NCI-H524 (cell line): ENCODE results near the gene PAX3.

Experiments used
- DNase-seq, 2 experiments: peaks; one replicate each; lab custom pipeline; 2025; lab: John Stamatoyannopoulos, UW

The PAX3 gene

DNA sequence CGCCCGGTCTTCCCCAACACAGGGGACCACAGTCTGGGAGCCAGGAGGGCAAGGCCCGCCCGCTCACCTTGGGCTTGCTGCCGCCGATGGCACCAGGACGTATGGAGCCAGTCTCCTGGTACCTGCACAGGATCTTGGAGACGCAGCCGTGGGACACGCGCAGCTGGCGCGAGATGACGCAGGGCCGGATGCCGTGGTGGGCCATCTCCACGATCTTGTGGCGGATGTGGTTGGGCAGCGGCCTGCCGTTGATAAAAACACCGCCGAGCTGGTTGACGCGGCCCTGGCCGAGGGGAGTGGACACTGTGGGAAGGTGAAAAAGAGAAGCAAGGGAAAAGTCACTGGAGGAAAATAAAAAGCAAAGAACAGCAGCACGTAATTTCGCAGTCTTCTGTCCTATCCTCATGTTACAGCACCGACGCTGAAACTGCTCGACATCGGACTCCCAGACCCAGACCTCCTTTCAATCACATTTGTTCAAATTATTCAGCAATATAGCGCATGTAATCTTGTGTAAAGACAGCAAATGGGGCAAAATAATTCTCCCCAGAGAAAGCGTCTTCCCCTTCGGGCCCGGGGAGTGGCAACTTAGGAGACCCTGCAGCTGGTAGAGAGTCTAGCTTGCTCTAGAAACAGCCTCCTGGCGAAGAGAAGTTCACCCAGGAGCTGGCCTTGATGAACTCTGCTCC is 1.7 kb downstream of the PAX3 start:
- no peak for DNase-seq

DNA sequence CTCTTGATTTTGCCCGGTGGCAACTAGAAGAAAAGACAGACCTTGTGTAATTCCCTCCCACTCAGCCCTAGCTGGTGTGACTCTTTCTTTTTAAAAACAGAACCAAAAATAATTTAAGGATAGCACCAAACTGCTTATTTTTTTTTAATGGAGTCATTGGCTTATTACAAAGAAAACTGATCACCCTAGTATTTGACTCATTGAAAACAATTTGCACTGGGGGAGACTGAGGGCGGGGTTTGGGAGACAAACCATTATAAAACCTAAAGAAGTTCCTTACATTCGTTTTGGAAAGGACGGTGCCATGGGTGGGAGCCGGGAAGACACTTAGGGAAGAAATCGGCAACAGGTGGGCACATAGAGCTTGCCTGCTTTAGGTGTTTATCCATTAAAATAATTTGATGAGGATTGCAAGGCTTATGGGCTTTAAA is 2.5 kb downstream of the PAX3 start:
- DNase-seq: no peak

DNA sequence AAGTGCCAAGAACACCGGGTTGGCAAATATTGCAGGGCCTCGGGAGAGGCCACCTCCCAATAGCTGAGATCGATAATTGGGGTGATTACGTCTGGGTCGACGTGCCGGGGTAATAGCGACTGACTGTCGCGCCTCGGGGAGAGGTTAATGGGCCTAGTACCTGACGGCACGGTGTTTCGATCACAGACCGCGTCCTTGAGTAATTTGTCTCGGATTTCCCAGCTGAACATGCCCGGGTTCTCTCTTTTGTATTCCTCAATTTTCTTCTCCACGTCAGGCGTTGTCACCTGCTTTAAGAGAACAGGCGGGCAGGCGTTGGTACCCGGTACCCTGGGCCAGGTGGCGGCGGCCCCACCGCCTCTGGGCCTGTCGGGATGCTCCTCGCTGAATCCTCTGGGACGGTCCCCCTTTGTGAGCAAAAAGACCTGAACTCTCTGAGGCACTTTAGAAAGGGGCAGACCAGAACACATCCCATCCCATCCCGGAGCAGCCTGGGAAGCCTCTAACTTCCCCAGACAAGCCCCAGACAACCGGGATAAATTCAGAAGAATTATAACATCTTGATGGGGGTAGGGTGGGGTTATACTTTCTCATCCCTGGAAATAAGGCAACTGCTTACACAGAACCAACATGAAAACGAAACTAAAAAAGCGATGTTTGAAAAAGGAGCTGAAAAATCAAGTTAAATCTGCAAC is 3.3 kb downstream of the PAX3 start:
- DNase-seq: no peak

DNA sequence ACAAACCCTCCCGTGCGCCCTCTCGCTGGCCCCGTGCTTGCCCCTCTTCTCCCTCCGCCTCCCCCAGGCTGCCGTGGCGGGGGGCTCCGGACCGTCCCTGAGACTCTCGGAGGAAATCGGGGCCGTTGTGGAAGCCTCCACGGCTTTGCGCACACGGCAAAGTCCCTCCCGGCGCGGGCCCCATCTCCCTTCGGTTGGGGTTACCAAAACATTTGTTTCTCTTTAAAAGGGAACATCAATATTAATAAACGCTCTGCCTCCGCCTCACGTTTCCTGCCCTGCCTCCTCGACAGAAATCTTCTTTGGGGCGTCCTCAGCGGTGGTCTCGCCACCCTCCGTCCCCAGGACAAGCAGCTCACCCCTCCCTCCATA is 3.8 kb downstream of the PAX3 start:
- DNase-seq: no peak

DNA sequence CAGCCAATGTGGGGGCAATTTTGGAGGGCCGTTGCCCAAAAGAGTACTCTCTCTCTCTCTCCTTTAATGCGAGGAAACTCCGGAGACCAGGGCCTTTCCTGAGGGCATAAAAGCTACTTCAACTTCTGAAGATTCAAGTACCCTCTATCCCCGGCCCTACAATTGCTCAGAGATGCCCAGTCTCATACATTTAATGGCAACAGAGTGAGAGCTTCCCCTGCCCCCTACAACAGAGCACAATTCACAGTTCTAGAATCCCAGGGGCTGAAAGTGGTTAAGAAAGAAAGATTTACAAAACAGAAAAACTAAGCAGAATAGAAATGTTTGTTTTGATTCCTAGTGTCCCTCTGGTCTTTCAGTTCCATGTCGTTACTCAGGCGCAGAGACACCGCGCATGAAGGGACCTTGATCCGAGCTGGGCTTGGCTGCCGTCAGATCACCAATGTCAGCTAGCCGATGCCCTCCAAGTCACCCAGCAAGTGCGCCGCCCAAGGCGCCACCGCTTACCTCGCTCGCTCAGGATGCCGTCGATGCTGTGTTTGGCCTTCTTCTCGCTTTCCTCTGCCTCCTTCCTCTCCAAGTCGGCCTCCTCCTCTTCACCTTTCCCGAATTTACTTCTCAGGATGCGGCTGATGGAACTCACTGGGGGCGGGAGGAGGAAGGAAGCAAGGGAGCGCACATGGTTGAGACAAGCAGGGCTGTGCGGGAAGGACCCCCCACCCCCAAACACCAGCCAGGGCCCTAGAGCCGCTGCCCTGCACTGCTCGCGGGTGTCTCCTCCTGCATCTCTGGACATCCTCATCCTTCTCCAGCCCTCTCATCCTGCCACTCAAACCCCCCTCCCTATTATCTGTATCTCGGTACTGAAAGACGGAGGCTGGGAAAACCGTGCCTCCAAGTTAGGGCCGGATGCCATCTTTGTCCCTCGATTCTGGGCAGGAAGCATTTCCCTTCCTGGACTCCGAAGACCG is 4.9 kb downstream of the PAX3 start:
- no peak for DNase-seq

DNA sequence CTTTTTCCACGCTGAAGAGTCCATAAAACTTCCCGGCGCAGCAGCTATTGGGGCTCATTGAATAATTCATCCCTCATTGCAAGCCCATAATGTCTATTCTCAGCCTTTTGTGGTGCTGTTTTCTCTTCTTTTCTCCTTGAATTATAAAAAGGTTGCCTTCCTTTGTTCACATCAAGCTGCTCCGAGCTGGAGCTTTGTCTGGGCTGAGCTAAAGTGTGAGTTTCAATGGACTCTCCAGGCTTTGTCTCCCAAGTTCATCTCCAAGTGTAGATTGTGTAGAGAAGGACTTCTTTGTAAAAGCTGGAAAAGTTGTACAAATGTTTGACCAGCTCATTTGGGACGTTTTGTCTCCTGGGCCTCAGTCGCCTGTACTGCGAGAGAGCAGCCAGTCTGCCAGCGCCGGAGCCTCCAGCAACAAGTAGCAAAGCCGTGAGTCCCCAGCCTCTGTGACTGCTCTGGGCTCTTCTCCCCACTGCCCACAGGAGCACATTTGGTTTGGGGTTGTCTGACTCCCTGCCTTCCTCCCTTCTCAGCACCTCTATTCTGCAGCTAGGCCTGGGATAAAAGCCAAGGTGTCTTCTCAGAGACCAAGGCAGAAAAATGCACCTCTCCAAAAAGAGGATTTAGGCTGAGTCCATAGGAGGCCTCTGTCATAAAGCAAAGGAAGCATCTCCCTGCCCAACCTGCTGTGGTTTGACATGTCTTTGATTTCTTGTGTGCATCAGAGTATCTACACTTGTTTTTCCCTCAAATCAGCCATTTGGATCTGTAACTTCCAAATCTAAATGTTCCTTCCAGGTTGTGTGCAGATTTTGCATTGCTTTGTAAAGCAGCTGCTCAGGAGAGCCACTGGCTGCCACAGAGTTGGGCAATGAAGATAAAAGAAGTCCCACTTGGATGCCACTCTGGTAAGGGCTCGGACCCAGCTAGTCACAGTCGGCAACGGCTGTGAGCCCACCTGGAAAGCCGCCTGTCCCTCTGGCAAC is 6.4 kb downstream of the PAX3 start:
- no peak for DNase-seq

DNA sequence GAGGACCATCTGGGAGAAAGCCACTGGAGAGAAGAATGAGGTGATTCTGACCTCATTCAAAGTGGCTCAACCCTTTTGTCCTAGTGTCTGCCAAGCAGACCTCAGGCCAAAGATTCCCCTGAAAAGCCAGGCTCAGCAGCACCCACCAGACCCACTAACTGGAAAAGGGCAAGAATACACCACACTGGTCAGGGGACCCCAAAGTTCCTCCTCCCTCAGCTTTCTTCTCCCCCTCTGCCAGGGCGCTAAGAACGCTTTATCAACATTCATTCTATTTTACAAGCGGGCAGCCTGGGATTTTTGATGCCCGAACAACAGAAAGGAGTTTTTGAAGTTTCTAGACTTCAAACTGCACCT is 7.3 kb downstream of the PAX3 start:
- DNase-seq: no peak

DNA sequence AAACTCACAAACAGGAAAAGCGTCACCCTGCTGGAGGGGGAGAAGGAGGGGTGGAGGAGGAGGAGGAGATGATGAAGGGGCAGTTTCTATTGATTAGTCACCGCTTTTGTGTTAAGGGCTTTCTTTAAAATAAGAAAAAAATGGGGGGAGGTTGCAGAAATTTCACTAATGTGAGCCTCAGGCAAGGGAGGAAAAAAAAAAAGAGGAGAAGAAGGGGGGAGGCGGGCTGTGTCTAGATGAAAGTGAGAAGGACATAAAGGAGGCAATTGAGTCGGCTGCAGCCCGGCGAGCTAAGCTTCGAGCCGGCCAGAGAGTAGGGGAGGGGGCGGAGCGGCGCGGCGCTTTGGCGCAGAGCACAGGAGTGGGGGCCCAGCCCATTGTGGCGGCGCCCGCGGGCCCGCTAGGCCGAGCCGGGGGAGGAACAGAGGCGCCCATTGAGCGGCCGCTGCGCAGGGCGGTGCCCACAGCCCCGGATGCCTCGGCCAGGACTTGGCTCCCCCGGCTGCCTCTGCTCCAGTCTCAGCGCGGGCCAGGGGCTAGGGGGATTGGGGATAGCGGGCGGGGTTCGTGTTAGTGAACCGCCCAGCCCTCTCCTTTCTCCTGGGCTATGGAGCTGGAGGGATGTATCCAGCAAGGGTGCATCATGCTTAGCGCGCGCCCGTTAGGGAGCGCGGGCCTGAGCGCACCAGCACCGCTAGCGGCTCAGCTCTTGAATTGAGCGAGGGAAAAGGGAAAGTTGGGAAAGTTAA is 7.9 kb downstream of the PAX3 start:
- peak; percentile 68 to 75 for DNase-seq

DNA sequence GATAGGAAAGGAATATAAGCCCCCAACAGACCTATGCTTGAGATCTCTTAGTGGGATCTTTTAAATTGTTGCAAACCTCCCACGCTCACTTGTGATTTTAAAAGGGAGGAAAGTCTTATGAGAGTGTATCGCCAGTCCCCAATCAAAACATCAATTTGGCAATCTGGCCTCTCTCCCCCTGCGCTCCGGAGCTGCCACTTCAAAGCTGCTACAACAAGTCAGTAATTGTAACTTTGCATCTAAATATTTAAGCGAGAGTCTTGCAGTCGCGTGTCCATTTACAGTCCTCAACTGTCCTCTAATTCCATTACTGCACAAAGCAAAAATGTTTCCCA is 8.4 kb downstream of the PAX3 start:
- no peak for DNase-seq

DNA sequence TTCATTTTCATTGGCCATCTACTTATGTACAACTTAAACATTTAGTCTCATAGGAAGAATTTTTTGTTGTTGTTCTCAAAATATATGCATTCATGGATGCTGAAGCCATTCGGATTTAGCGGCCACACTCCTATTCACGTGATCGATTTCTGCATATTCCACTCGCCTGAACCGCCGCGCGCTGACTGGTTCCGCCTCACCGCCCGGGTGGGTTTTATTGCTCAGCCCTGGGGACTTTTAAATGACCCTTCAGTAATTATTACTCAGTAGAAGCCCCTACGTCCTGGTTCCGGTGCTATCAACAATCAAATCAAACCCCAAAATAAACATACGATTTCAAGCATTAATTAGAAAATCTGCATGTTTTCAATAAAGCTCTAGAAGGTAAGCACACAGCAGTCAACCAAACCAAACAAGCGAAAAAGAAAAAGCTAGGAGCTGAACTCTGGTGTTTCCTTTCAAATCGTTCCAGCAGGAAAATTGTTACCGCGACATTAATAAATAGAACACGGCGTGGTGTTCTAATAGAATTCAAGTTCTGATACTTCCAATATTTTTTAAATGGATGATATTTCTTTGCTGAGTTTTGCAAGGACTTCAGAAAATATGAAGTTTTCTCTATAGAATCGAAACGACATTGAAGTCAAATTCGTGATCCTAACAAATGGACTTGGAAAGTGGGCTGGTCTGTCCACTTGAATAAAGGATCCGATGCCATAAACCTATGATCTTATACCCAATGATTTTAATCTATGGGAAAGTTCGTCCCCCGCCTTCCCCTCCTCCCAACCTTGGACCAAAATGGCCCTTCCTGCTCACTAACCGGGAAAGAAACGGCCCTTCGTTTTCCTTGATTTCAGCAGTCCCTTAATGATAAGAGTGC is 9.3 kb downstream of the PAX3 start:
- DNase-seq: no peak

DNA sequence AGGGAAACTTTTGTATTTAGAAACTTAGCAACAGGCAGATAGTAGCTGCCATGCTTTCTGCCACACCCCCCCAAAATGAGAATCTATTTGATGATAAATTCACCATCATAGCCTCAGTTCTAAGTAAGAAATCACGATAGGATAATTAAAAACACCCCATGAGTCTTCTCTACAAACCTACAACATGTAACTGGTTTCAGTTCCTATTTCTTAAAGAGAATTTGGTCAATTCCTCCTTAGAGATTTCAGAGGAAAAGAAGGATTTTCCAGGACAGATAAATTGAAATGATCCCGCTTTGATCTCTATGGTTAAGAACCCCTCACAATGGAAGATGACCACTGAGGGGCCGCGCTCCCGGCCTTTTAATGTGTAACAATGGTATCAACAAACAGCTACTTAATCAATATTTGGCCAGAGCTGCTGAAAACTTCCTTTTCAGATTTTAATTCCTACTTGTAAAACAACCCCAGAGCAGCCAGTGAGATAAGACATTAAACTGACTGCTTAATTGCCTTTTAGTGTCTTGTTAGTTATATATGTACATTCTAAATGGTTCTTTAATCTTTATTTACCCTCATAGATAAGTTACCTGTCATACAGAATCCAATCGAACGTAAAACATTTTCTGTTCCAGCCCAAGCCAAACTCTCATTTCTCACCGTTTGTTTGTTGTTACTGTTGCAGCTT is 10.1 kb downstream of the PAX3 start:
- DNase-seq: no peak

DNA sequence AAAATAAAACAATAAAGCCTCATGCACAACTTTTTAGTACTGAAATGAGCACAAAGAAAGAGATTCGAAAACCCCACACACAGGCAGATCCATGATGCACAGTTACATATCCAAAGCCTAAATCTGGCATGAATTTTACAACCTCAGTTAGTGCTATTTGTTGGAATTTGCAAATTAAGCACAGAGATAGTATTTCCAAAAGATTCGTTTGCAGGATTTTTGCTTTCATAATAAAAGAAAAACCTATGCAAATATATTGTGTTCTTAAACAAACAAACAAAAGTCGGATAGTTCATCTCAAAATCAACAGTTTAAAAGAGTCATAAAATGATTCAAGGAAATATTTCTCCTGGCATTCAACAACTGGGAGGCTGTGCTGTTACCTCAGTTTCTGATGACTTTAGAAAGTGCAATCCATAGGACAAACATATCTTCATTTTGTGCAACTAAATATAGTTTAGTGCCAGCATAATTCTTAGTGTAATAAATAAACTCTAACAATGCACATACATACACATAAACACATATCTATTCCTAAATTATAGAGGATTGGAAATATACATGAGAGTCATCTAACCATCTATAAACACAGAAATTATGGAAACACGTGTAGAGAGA is 10.8 kb downstream of the PAX3 start:
- no peak for DNase-seq

DNA sequence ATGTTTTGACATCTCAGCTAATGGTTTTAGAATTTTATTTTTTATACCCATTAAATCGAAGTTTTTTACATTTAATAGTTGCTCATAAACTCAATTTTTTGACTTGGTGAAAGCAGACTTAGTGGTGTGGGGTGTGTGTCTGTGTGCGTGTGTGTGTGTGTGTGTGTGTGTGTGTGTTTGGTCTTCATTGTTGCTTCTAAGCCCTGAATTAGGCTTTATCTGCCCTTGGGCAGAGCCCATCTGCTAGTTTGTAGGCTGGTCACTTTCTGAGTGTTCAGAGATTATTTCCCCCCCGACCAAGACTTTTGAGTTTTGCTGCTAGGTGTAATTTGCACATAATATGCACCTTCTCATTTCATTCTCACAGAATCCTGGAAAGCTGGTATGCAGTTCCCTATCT is 14.3 kb downstream of the PAX3 start:
- DNase-seq: no peak

DNA sequence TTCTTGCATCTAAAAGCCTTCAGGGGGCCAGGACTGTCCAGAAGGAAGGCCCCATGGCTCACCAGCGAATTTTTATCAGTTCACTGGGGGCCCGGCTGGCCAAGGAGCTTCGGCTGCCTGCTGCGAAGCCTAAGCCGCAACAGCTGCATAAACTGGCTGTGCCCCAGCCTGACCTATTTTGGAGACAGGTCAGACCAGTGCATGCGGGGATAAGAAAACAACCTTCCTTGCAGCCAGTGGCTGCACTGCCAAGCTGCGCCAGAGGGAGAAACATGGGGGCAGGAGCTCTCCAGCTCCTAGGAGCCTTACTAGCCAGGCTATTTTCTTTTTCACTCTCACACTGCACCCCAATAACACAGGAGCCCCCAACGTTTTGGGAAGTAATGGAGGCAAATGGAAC is 15.2 kb downstream of the PAX3 start:
- no peak for DNase-seq

DNA sequence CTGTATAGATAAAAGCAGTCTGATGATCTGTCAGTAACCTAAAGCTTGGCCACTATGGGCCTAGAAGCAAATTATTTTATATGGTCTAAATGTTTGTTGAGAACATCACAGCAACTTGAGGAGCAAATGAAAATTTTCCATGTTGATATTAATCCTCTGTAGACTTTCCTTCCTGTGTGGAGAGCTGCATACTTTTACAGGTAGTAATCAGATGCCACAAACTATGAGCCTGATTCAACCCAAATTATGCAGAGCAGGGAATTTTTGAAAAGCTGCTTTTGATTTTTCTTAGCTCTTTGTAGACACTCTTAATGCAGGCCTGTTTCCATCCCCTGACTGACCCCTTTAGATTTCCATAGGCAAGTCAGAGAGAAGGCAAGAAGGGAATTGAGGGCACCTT is 17.3 kb downstream of the PAX3 start:
- no peak for DNase-seq

DNA sequence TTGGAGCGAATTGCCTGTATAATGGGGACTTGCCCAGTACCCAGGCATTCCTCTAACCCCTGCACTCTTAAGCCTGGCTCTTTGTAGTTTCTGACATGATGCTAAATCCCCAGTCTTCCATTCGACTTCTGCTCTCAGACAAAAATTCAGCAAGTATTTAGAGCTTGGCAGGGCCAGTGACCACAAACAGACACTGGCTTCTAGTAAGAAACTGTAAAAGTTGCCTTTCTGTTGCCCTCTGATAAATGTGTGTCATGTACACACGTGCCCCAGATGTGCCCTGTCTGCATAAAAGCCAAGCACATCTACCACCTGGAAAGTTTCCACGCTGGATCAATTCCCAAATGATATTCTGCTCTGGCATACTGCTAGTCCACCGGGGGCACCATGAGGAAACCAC is 18.0 kb downstream of the PAX3 start:
- no peak for DNase-seq

DNA sequence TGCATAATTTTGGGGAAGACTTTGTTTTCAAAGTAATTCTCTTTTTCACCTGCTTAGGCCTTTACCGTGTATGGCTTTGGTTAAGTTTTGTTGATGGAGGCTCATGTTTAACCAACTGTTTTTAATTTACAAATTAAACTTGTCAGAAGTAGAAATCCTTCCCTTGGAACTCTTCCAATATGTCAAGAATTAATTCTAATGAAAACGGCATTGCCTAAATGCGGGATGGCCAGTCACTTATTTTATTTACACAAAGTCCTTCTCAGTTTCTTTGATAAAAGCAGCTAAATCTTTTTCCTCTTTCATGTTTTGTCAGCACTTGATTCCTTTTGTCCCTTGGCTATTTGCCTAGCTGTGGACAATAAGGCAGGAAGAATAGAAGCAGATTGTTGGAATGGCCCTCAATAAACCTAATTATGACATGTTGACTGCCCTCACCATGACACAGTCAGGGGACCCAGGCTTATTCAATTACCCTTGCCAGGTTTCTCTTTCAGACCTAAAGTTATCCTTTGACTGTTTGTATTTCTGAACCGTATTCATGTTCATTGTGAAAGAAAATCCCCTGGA is 26.3 kb downstream of the PAX3 start:
- DNase-seq: no peak

DNA sequence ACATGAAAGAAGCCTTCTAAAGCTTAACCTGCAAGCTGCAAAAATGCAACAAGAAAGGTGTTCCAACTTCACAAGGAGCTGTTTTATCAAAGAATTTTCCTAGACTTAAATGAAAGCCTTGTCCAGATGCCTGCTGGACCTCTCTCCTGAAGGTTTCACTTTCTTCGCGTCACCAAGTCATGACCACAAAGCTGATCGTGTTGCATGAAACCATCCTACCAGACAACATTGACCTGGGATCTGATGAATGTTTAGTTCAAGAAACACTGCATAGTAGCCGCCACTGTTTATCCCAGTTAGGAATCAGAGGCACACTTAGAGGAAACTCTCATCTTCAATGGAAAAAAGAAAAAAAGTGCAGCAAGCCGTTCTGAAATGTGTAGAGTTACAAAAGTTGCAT is 26.9 kb downstream of the PAX3 start:
- no peak for DNase-seq

DNA sequence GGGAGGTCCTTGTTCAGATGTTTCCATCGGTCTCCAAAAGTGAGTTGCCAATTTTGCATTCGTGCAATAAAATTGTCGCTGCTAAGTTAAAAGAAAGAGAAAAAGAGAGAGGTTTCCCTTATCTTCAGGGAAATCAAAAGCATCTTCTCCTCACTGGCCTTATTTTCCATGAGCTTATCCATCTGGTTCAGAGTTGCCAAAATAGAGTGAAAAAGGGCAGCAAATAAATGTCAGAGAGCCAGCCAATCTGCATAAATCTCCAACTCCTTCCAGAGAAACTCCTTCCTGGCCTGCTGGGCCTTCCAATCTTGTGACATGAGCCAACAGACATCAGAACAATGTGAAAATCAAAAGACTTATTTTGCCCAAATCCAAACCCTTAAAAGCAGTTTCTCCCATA is 28.4 kb downstream of the PAX3 start:
- no peak for DNase-seq
